WTC11 (cell line): ENCODE results near the gene ARHGEF17.

ENCODE experiments used
- SMAD4 ChIP-seq: sonication (generic); formaldehyde crosslinking; IDR thresholded peaks from 2 replicates; pipeline ENCODE4 v1.8.0; 2022; ENCODE audit warnings: mild to moderate bottlenecking, missing genetic modification reagents
- TP53 ChIP-seq: sonication (generic); formaldehyde crosslinking; IDR thresholded peaks from 2 replicates; pipeline ENCODE4 v1.8.1; 2023; ENCODE audit warnings: mild to moderate bottlenecking, missing genetic modification reagents
- ZNF232 ChIP-seq: sonication (generic); formaldehyde crosslinking; IDR thresholded peaks from 2 replicates; pipeline ENCODE4 v1.8.0; 2022; ENCODE audit warnings: mild to moderate bottlenecking, missing genetic modification reagents
- TF ChIP-seq, protein P1 (sequence below): sonication (generic); formaldehyde crosslinking; IDR thresholded peaks from 2 replicates; pipeline ENCODE4 v1.8.1; 2023; ENCODE audit warnings: mild to moderate bottlenecking, missing genetic modification reagents, borderline replicate concordance
- TF ChIP-seq, protein P2 (sequence below): fragments of 200-600 bp; IDR thresholded peaks from 2 replicates; pipeline ENCODE4 v1.8.0; 2022; ENCODE audit warnings: antibody characterized with exemption
- TF ChIP-seq, protein P3 (sequence below): sonication (generic); formaldehyde crosslinking; IDR thresholded peaks from 2 replicates; pipeline ENCODE4 v1.8.1; 2023; ENCODE audit warnings: mild to moderate bottlenecking, missing genetic modification reagents
- TF ChIP-seq, protein P4 (sequence below): sonication (generic); formaldehyde crosslinking; IDR thresholded peaks from 2 replicates; pipeline ENCODE4 v1.8.0; 2022; ENCODE audit warnings: mild to moderate bottlenecking, missing genetic modification reagents

DNA sequence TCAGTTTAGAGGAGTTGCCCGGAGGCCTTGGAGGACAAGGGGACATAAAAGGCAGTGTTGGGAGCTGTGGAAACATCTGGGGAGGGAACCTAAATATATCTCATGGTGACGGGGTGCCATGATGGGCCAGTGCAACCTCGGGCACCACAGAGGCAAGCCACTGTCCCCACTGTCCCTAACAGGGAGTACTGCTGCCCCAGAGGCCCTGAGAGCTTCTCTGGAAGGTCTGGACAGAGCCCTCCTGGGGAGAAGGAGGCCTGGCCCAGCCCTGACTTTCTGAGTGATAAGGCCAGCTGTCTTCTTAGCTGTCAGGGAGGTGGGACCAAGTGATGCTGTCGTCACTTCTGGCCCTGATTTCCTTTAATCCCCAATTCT, 41.4 kb upstream of the ARHGEF17 start:
- TF ChIP-seq ZNF232 (CRISPR knock-in tag) (no peak), TP53 (CRISPR knock-in tag) (no peak), SMAD4 (CRISPR knock-in tag) (no peak)
- TF ChIP-seq, protein P1, sequence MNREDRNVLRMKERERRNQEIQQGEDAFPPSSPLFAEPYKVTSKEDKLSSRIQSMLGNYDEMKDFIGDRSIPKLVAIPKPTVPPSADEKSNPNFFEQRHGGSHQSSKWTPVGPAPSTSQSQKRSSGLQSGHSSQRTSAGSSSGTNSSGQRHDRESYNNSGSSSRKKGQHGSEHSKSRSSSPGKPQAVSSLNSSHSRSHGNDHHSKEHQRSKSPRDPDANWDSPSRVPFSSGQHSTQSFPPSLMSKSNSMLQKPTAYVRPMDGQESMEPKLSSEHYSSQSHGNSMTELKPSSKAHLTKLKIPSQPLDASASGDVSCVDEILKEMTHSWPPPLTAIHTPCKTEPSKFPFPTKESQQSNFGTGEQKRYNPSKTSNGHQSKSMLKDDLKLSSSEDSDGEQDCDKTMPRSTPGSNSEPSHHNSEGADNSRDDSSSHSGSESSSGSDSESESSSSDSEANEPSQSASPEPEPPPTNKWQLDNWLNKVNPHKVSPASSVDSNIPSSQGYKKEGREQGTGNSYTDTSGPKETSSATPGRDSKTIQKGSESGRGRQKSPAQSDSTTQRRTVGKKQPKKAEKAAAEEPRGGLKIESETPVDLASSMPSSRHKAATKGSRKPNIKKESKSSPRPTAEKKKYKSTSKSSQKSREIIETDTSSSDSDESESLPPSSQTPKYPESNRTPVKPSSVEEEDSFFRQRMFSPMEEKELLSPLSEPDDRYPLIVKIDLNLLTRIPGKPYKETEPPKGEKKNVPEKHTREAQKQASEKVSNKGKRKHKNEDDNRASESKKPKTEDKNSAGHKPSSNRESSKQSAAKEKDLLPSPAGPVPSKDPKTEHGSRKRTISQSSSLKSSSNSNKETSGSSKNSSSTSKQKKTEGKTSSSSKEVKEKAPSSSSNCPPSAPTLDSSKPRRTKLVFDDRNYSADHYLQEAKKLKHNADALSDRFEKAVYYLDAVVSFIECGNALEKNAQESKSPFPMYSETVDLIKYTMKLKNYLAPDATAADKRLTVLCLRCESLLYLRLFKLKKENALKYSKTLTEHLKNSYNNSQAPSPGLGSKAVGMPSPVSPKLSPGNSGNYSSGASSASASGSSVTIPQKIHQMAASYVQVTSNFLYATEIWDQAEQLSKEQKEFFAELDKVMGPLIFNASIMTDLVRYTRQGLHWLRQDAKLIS (CRISPR knock-in tag) = no peak
- TF ChIP-seq, protein P2, sequence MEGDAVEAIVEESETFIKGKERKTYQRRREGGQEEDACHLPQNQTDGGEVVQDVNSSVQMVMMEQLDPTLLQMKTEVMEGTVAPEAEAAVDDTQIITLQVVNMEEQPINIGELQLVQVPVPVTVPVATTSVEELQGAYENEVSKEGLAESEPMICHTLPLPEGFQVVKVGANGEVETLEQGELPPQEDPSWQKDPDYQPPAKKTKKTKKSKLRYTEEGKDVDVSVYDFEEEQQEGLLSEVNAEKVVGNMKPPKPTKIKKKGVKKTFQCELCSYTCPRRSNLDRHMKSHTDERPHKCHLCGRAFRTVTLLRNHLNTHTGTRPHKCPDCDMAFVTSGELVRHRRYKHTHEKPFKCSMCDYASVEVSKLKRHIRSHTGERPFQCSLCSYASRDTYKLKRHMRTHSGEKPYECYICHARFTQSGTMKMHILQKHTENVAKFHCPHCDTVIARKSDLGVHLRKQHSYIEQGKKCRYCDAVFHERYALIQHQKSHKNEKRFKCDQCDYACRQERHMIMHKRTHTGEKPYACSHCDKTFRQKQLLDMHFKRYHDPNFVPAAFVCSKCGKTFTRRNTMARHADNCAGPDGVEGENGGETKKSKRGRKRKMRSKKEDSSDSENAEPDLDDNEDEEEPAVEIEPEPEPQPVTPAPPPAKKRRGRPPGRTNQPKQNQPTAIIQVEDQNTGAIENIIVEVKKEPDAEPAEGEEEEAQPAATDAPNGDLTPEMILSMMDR = no peak
- TF ChIP-seq, protein P3, sequence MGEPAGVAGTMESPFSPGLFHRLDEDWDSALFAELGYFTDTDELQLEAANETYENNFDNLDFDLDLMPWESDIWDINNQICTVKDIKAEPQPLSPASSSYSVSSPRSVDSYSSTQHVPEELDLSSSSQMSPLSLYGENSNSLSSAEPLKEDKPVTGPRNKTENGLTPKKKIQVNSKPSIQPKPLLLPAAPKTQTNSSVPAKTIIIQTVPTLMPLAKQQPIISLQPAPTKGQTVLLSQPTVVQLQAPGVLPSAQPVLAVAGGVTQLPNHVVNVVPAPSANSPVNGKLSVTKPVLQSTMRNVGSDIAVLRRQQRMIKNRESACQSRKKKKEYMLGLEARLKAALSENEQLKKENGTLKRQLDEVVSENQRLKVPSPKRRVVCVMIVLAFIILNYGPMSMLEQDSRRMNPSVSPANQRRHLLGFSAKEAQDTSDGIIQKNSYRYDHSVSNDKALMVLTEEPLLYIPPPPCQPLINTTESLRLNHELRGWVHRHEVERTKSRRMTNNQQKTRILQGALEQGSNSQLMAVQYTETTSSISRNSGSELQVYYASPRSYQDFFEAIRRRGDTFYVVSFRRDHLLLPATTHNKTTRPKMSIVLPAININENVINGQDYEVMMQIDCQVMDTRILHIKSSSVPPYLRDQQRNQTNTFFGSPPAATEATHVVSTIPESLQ = no peak
- TF ChIP-seq, protein P4, sequence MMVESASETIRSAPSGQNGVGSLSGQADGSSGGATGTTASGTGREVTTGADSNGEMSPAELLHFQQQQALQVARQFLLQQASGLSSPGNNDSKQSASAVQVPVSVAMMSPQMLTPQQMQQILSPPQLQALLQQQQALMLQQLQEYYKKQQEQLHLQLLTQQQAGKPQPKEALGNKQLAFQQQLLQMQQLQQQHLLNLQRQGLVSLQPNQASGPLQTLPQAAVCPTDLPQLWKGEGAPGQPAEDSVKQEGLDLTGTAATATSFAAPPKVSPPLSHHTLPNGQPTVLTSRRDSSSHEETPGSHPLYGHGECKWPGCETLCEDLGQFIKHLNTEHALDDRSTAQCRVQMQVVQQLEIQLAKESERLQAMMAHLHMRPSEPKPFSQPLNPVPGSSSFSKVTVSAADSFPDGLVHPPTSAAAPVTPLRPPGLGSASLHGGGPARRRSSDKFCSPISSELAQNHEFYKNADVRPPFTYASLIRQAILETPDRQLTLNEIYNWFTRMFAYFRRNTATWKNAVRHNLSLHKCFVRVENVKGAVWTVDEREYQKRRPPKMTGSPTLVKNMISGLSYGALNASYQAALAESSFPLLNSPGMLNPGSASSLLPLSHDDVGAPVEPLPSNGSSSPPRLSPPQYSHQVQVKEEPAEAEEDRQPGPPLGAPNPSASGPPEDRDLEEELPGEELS (CRISPR knock-in tag) = no peak
